BLaER1 treated with 17β-estradiol and CSF1 and Interleukin-3, amounts not matched to agents 10 nM and 100 nM (cell line): ENCODE data around the gene SLC12A7.

Source experiments
- H3K27ac ChIP-seq, 11 experiments: shearing (Covaris generic); formaldehyde crosslinking; 2 replicates each; pipeline ENCODE4 v1.8.1; 2022
- H3K27me3 ChIP-seq, 11 experiments: shearing (Covaris generic); formaldehyde crosslinking; 2 replicates each; pipeline ENCODE4 v1.8.1; 2022
- H3K36me3 ChIP-seq, 11 experiments: shearing (Covaris generic); formaldehyde crosslinking; 2 replicates each; pipeline ENCODE4 v1.8.1; 2022
- H3K4me1 ChIP-seq, 10 experiments: shearing (Covaris generic); formaldehyde crosslinking; 2 replicates each; pipeline ENCODE4 v1.8.1; 2022
- H3K4me2 ChIP-seq, 11 experiments: shearing (Covaris generic); formaldehyde crosslinking; 2 replicates each; pipeline ENCODE4 v1.8.1; 2022
- H3K4me3 ChIP-seq, 10 experiments: shearing (Covaris generic); formaldehyde crosslinking; 2 replicates each; pipeline ENCODE4 v1.8.1; 2022
- H3K9ac ChIP-seq, 11 experiments: shearing (Covaris generic); formaldehyde crosslinking; 2 replicates each; pipeline ENCODE4 v1.8.1; 2022
- H3K9me3 ChIP-seq, 11 experiments: shearing (Covaris generic); formaldehyde crosslinking; replicated peaks in 1 of 11; 2 replicates each; pipeline ENCODE4 v1.8.1; 2022
- H4K20me1 ChIP-seq, 11 experiments: shearing (Covaris generic); formaldehyde crosslinking; 2 replicates each; pipeline ENCODE4 v1.8.1; 2022
- Cebpa-rat ChIP-seq, 11 experiments: shearing (Covaris generic); IDR thresholded peaks; 2 replicates each; pipeline ENCODE4 v1.8.1; 2022

SLC12A7 gene

GRCh38 chr5:1110307-1111240 lies 1.3 kb downstream of the SLC12A7 start:
- Histone ChIP-seq H3K4me2 (peak overlapping the region; percentile 90 to 99 (median 98)), H3K27me3 (peaks cover 80 to 98% (median 94%) of the 10 kb centered on the region in 11 experiments), H3K36me3 (no peaks in the 10 kb centered on the region; a peak in 1 of 22 replicates), H3K4me1 (peaks cover 54 to 96% (median 95%) of the 10 kb centered on the region in 10 experiments), H3K9ac (peak overlapping the region; percentile 66 to 89 (median 81)), H4K20me1 (peaks cover 0 to 88% (median 61%) of the 10 kb centered on the region in 11 experiments; a peak in 20 of 22 replicates), H3K4me3 (peak overlapping the region; percentile 64 to 79 (median 72)), H3K9me3 (no peaks in the 10 kb centered on the region), H3K27ac (peak overlapping the region in 10 of 11 experiments; percentile 57 to 70 (median 64); a peak in 17 of 22 replicates)
- no peak for TF ChIP-seq Cebpa-rat (IDR thresholded peaks at IDR 0.05)

GRCh38 chr5:1109542-1110306 lies 2.1 kb downstream of the SLC12A7 start:
- no peaks in the 10 kb centered on the region for H3K36me3 ChIP-seq
- H3K4me1 ChIP-seq: peaks cover 62 to 96% (median 95%) of the 10 kb centered on the region in 10 experiments
- no peak for TF ChIP-seq Cebpa-rat (IDR thresholded peaks at IDR 0.05)
- peak overlapping the region in 8 of 10 experiments; percentile 30 to 79 (median 61); a peak in 4 of 20 replicates for H3K4me3 ChIP-seq
- H3K9me3 ChIP-seq: no peaks in the 10 kb centered on the region
- H4K20me1 ChIP-seq: peaks cover 0 to 89% (median 68%) of the 10 kb centered on the region in 11 experiments; a peak in 20 of 22 replicates
- H3K9ac ChIP-seq: peak overlapping the region in 6 of 11 experiments; percentile 9 to 50 (median 27); a peak in 5 of 22 replicates
- H3K4me2 ChIP-seq: peak overlapping the region; percentile 90 to 99 (median 98)
- no peak overlapping the region for H3K27ac ChIP-seq
- H3K27me3 ChIP-seq: peaks cover 81 to 98% (median 95%) of the 10 kb centered on the region in 11 experiments

- TF ChIP-seq Cebpa-rat (IDR thresholded peaks at IDR 0.05): no peak
- Histone ChIP-seq H3K9me3 (no peaks in the 10 kb centered on the region), H3K27ac (peak overlapping the region in 5 of 11 experiments; percentile 5 to 36 (median 16); a peak in 5 of 22 replicates), H3K4me3 (peak overlapping the region; percentile 12 to 60 (median 36); a peak in 18 of 20 replicates), H3K4me1 (peaks cover 72 to 96% (median 95%) of the 10 kb centered on the region in 10 experiments), H3K36me3 (no peaks in the 10 kb centered on the region), H3K9ac (peak overlapping the region in 9 of 11 experiments; percentile 3 to 50 (median 34); a peak in 10 of 22 replicates), H4K20me1 (peaks cover 5 to 94% (median 76%) of the 10 kb centered on the region in 11 experiments; a peak in 20 of 22 replicates), H3K4me2 (peak overlapping the region; percentile 90 to 99 (median 98)), H3K27me3 (peaks cover 81 to 98% (median 95%) of the 10 kb centered on the region in 11 experiments)
These were observed 3.0 kb downstream of the SLC12A7 start for GRCh38 chr5:1108865-1109174.

GRCh38 chr5:1108023-1108864 lies 3.6 kb downstream of the SLC12A7 start:
- Histone ChIP-seq H3K4me1 (peaks cover 77 to 96% (median 95%) of the 10 kb centered on the region in 10 experiments), H3K4me2 (peak overlapping the region; percentile 90 to 99 (median 98)), H3K27ac (peak overlapping the region in 6 of 11 experiments; percentile 5 to 36 (median 18); a peak in 5 of 22 replicates), H3K36me3 (no peaks in the 10 kb centered on the region), H3K4me3 (peak overlapping the region in 9 of 10 experiments; percentile 12 to 60 (median 34); a peak in 18 of 20 replicates), H3K9me3 (no peaks in the 10 kb centered on the region), H3K9ac (peak overlapping the region in 9 of 11 experiments; percentile 3 to 50 (median 34); a peak in 10 of 22 replicates), H3K27me3 (peaks cover 81 to 98% (median 95%) of the 10 kb centered on the region in 11 experiments), H4K20me1 (peaks cover 7 to 94% (median 78%) of the 10 kb centered on the region in 11 experiments; a peak in 20 of 22 replicates)
- TF ChIP-seq Cebpa-rat (IDR thresholded peaks at IDR 0.05): no peak

GRCh38 chr5:1107167-1108022 lies 4.5 kb downstream of the SLC12A7 start:
- H3K4me2 ChIP-seq: peak overlapping the region; percentile 90 to 99 (median 98)
- H3K4me1 ChIP-seq: peaks cover 86 to 97% (median 96%) of the 10 kb centered on the region in 10 experiments
- H3K27me3 ChIP-seq: peaks cover 82 to 98% (median 95%) of the 10 kb centered on the region in 11 experiments
- H3K9me3 ChIP-seq: no peaks in the 10 kb centered on the region
- no peak overlapping the region for H3K27ac ChIP-seq
- TF ChIP-seq Cebpa-rat (IDR thresholded peaks at IDR 0.05): no peak
- H3K36me3 ChIP-seq: no peaks in the 10 kb centered on the region
- H3K4me3 ChIP-seq: peak overlapping the region in 1 of 10 experiments; percentile 12; a peak in 4 of 20 replicates
- H4K20me1 ChIP-seq: peaks cover 15 to 96% (median 86%) of the 10 kb centered on the region in 11 experiments; a peak in 20 of 22 replicates
- peak overlapping the region in 3 of 11 experiments; percentile 28 to 37 (median 33); a peak in 2 of 22 replicates for H3K9ac ChIP-seq

GRCh38 chr5:1106385-1107166 lies 5.3 kb downstream of the SLC12A7 start:
- H3K27ac ChIP-seq: no peak overlapping the region
- no peak overlapping the region for H3K4me3 ChIP-seq
- TF ChIP-seq Cebpa-rat (IDR thresholded peaks at IDR 0.05): no peak
- peaks cover 84 to 100% (median 96%) of the 10 kb centered on the region in 11 experiments for H3K27me3 ChIP-seq
- H3K9me3 ChIP-seq: no peaks in the 10 kb centered on the region
- peak overlapping the region in 3 of 11 experiments; percentile 28 to 37 (median 33); a peak in 1 of 22 replicates for H3K9ac ChIP-seq
- no peaks in the 10 kb centered on the region for H3K36me3 ChIP-seq
- H3K4me2 ChIP-seq: peak overlapping the region; percentile 90 to 99 (median 98)
- peaks cover 94 to 100% (median 100%) of the 10 kb centered on the region in 10 experiments for H3K4me1 ChIP-seq
- H4K20me1 ChIP-seq: peaks cover 23 to 100% (median 94%) of the 10 kb centered on the region in 11 experiments; a peak in 20 of 22 replicates
